Bone marrow (tissue), 2 donors: ENCODE results near the gene TOX3.

Experiments
- DNase-seq, 2 donors: peaks; one replicate each; lab custom pipeline; 2025; lab: John Stamatoyannopoulos, UW

Gene TOX3

GRCh38 chr16:52547004-52547833 lies at the start of gene TOX3:
Gene TOX3 (minus strand): TSS chr16:52547143. CDS start chr16:52546723, 420 bp downstream.
- DNase-seq: no peak

- DNase-seq: no peak
These were observed 45.8 kb upstream of the TOX3 start for GRCh38 chr16:52592778-52593177.

GRCh38 chr16:52591934-52592592 lies 45.1 kb upstream of the TOX3 start:
- no peak for DNase-seq

GRCh38 chr16:52591471-52591870 lies 44.5 kb upstream of the TOX3 start:
- no peak for DNase-seq

GRCh38 chr16:52586159-52586558 lies 39.2 kb upstream of the TOX3 start:
- DNase-seq: no peak

- DNase-seq: no peak
These were observed 37.7 kb upstream of the TOX3 start for GRCh38 chr16:52584354-52585320.

GRCh38 chr16:52581530-52581929 lies 34.6 kb upstream of the TOX3 start:
- no peak for DNase-seq

GRCh38 chr16:52580488-52580887 lies 33.5 kb upstream of the TOX3 start:
- no peak for DNase-seq

- DNase-seq: no peak
These were observed 32.0 kb upstream of the TOX3 start for GRCh38 chr16:52578829-52579498.

- DNase-seq: no peak
These were observed 31.3 kb upstream of the TOX3 start for GRCh38 chr16:52578007-52578828.

- no peak for DNase-seq
These were observed 30.3 kb upstream of the TOX3 start for GRCh38 chr16:52577130-52577706.

- no peak for DNase-seq
These were observed 26.7 kb upstream of the TOX3 start for GRCh38 chr16:52573365-52574299.

GRCh38 chr16:52572656-52573055 lies 25.7 kb upstream of the TOX3 start:
- DNase-seq: no peak

- DNase-seq: no peak
These were observed 23.6 kb upstream of the TOX3 start for GRCh38 chr16:52570495-52571091.

- no peak for DNase-seq
These were observed 22.8 kb upstream of the TOX3 start for GRCh38 chr16:52569701-52570100.

- no peak for DNase-seq
These were observed 22.2 kb upstream of the TOX3 start for GRCh38 chr16:52568983-52569690.

GRCh38 chr16:52568495-52568894 lies 21.6 kb upstream of the TOX3 start:
- no peak for DNase-seq

GRCh38 chr16:52567193-52567592 lies 20.2 kb upstream of the TOX3 start:
- no peak for DNase-seq
